ENCODE measurements around the gene DIO2. TPM values are rescaled to one million over a fixed set of nuclear protein-coding genes. Genes with fewer than 3 reads are reported as not detected.

Gene DIO2
- total RNA-seq, 1 experiment from 2014 or later, result 0.05 TPM

DNA sequence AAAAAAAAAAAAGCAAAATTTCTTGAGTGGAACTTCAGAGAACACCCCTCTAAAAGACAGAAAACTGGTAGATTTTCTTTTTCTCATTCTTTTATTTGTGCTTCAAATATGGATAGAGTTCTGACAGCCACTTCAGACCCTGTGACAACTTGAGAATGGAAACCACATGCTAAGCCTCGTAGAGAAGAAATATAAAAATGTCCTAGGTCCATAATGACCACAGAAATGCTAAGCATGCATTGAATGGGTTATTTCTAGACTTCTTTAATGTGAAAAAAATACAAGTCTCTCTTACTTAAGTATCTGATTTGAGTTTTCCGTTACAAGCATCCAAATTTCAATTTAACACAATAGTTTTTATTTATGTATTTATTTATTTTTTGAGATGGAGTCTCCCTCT is 28.3 kb upstream of the DIO2 start:
- Histone ChIP-seq H3K4me3 (ENCODE audit: low read depth in 2 of 2, low read length in 2 of 2) (no peak overlapping the region), H3K27ac (ENCODE audit: low read length) (no peak overlapping the region), H3K4me1 (ENCODE audit: control insufficient read depth, insufficient read depth, low read length) (no peaks in the 10 kb centered on the region), H3K27me3 (ENCODE audit: control insufficient read depth, insufficient read depth, low read length) (no peaks in the 10 kb centered on the region), H3K36me3 (ENCODE audit: control insufficient read depth, insufficient read depth, low read length) (no peaks in the 10 kb centered on the region), H3K9me3 (ENCODE audit: control insufficient read depth, insufficient read depth, low read depth, low read length) (no peaks in the 10 kb centered on the region)
- TF ChIP-seq, protein P1, sequence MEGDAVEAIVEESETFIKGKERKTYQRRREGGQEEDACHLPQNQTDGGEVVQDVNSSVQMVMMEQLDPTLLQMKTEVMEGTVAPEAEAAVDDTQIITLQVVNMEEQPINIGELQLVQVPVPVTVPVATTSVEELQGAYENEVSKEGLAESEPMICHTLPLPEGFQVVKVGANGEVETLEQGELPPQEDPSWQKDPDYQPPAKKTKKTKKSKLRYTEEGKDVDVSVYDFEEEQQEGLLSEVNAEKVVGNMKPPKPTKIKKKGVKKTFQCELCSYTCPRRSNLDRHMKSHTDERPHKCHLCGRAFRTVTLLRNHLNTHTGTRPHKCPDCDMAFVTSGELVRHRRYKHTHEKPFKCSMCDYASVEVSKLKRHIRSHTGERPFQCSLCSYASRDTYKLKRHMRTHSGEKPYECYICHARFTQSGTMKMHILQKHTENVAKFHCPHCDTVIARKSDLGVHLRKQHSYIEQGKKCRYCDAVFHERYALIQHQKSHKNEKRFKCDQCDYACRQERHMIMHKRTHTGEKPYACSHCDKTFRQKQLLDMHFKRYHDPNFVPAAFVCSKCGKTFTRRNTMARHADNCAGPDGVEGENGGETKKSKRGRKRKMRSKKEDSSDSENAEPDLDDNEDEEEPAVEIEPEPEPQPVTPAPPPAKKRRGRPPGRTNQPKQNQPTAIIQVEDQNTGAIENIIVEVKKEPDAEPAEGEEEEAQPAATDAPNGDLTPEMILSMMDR (IDR thresholded peaks at IDR 0.05), result no peak
- no peak for TF ChIP-seq TCF7L2 (IDR thresholded peaks at IDR 0.05; ENCODE audit: low read depth, low read length)
- TF ChIP-seq, protein P2, sequence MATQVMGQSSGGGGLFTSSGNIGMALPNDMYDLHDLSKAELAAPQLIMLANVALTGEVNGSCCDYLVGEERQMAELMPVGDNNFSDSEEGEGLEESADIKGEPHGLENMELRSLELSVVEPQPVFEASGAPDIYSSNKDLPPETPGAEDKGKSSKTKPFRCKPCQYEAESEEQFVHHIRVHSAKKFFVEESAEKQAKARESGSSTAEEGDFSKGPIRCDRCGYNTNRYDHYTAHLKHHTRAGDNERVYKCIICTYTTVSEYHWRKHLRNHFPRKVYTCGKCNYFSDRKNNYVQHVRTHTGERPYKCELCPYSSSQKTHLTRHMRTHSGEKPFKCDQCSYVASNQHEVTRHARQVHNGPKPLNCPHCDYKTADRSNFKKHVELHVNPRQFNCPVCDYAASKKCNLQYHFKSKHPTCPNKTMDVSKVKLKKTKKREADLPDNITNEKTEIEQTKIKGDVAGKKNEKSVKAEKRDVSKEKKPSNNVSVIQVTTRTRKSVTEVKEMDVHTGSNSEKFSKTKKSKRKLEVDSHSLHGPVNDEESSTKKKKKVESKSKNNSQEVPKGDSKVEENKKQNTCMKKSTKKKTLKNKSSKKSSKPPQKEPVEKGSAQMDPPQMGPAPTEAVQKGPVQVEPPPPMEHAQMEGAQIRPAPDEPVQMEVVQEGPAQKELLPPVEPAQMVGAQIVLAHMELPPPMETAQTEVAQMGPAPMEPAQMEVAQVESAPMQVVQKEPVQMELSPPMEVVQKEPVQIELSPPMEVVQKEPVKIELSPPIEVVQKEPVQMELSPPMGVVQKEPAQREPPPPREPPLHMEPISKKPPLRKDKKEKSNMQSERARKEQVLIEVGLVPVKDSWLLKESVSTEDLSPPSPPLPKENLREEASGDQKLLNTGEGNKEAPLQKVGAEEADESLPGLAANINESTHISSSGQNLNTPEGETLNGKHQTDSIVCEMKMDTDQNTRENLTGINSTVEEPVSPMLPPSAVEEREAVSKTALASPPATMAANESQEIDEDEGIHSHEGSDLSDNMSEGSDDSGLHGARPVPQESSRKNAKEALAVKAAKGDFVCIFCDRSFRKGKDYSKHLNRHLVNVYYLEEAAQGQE (IDR thresholded peaks at IDR 0.05; ENCODE audit: insufficient read depth in 1 of 2, low read depth in 2 of 2, low read length in 1 of 2), result no peak
- no peak for TF ChIP-seq POLR2AphosphoS5 (IDR thresholded peaks at IDR 0.05; ENCODE audit: low read depth, low read length)
- TF ChIP-seq SIN3A (IDR thresholded peaks at IDR 0.05; ENCODE audit: borderline replicate concordance, insufficient read depth, low read depth, low read length), result no peak
- intact Hi-C loops (cut with micrococcal nuclease; ENCODE audit: unreplicated experiment), result no loop called here
- DNase-seq (ENCODE audit: low read depth, low spot score), result no peak
- CTCF ChIA-PET, result no interaction called here
- POLR2A ChIA-PET, result no interaction called here
- BruUV-seq (replicated peaks), result no TSS peak
- in situ Hi-C loops (cut with HindIII; ENCODE audit: low pct_unique_long_range_greater_than_20kb, low sequenced_read_pairs), result no loop called here
- ATAC-seq, result no peak

DNA sequence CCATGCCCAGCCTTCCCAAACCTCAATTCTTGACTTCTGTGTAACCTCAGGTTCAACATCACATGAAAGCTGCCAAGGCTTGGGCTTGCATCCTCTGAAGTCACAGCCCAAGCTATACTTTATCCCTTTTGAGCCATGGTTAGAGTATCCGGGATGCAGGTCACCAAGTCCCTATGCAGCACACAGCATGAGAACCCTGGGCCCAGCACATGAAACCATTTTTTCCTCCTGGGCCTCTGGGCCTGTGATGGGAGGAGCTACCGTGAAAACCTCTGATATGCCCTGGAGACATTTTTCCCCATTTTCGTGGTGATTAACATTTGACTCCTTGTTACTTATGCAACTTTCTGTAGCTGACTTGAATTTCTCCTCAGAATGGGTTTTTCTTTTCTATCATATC is 25.8 kb upstream of the DIO2 start:
- in situ Hi-C loops (cut with HindIII; ENCODE audit: low pct_unique_long_range_greater_than_20kb, low sequenced_read_pairs), result no loop called here
- H3K36me3 ChIP-seq (ENCODE audit: control insufficient read depth, insufficient read depth, low read length), result no peaks in the 10 kb centered on the region
- no peaks in the 10 kb centered on the region for H3K9me3 ChIP-seq (ENCODE audit: control insufficient read depth, insufficient read depth, low read depth, low read length)
- no peak for DNase-seq (ENCODE audit: low read depth, low spot score)
- no peak for ATAC-seq
- H3K4me1 ChIP-seq (ENCODE audit: control insufficient read depth, insufficient read depth, low read length), result no peaks in the 10 kb centered on the region
- H3K27me3 ChIP-seq (ENCODE audit: control insufficient read depth, insufficient read depth, low read length), result no peaks in the 10 kb centered on the region
- POLR2A ChIA-PET, result no interaction called here
- no peak overlapping the region for H3K4me3 ChIP-seq (ENCODE audit: low read depth in 2 of 2, low read length in 2 of 2)
- CTCF ChIA-PET, result no interaction called here
- intact Hi-C loops (cut with micrococcal nuclease; ENCODE audit: unreplicated experiment), result no loop called here
- no TSS peak for BruUV-seq (replicated peaks)
- TF ChIP-seq, protein P2 (IDR thresholded peaks at IDR 0.05; ENCODE audit: insufficient read depth in 1 of 2, low read depth in 2 of 2, low read length in 1 of 2), result no peak
- TF ChIP-seq SIN3A (IDR thresholded peaks at IDR 0.05; ENCODE audit: borderline replicate concordance, insufficient read depth, low read depth, low read length) (no peak), TCF7L2 (IDR thresholded peaks at IDR 0.05; ENCODE audit: low read depth, low read length) (no peak), POLR2AphosphoS5 (IDR thresholded peaks at IDR 0.05; ENCODE audit: low read depth, low read length) (no peak)
- TF ChIP-seq, protein P1 (IDR thresholded peaks at IDR 0.05), result no peak
- no peak overlapping the region for H3K27ac ChIP-seq (ENCODE audit: low read length)

All from Panc1 (cell line).